Measurements from ENCODE around the gene ERICH6.

The ERICH6 gene

GRCh38 chr3:150740733-150741496 lies 37.2 kb upstream of the ERICH6 start:
- H3K4me3 ChIP-seq (ENCODE audit: low read length): no peak overlapping the region
- TF ChIP-seq CTCF (conservative IDR thresholded peaks at IDR 0.05; ENCODE audit: low read length): no peak

GRCh38 chr3:150739877-150740645 lies 36.3 kb upstream of the ERICH6 start:
- no peak for DNase-seq (ENCODE audit: low read depth)
- no peak overlapping the region for H3K4me3 ChIP-seq (ENCODE audit: low read length)
- TF ChIP-seq CTCF (conservative IDR thresholded peaks at IDR 0.05; ENCODE audit: low read length): no peak

More at GRCh38 chr3:150740733-150741496, 37.2 kb upstream of the ERICH6 start:
- no peak for DNase-seq (ENCODE audit: low read depth)

GRCh38 chr3:150739200-150739863 lies 35.6 kb upstream of the ERICH6 start:
- H3K4me3 ChIP-seq (ENCODE audit: low read length): no peak overlapping the region
- no peak for TF ChIP-seq CTCF (conservative IDR thresholded peaks at IDR 0.05; ENCODE audit: low read length)
- DNase-seq (ENCODE audit: low read depth): no peak

- no peak overlapping the region for H3K4me3 ChIP-seq (ENCODE audit: low read length)
- DNase-seq (ENCODE audit: low read depth): no peak
- TF ChIP-seq CTCF (conservative IDR thresholded peaks at IDR 0.05; ENCODE audit: low read length): no peak
These were observed 35.0 kb upstream of the ERICH6 start for GRCh38 chr3:150738688-150739087.

GRCh38 chr3:150737874-150738679 lies 34.4 kb upstream of the ERICH6 start:
- H3K4me3 ChIP-seq (ENCODE audit: low read length): no peak overlapping the region
- DNase-seq (ENCODE audit: low read depth): peak; percentile 53
- no peak for TF ChIP-seq CTCF (conservative IDR thresholded peaks at IDR 0.05; ENCODE audit: low read length)

GRCh38 chr3:150736903-150737832 lies 33.4 kb upstream of the ERICH6 start:
- H3K4me3 ChIP-seq (ENCODE audit: low read length): no peak overlapping the region
- no peak for TF ChIP-seq CTCF (conservative IDR thresholded peaks at IDR 0.05; ENCODE audit: low read length)
- peak; percentile 34 for DNase-seq (ENCODE audit: low read depth)

All from AG10803 (cell line).